Measurements from ENCODE around the gene TOR1B.

TOR1B gene

DNA sequence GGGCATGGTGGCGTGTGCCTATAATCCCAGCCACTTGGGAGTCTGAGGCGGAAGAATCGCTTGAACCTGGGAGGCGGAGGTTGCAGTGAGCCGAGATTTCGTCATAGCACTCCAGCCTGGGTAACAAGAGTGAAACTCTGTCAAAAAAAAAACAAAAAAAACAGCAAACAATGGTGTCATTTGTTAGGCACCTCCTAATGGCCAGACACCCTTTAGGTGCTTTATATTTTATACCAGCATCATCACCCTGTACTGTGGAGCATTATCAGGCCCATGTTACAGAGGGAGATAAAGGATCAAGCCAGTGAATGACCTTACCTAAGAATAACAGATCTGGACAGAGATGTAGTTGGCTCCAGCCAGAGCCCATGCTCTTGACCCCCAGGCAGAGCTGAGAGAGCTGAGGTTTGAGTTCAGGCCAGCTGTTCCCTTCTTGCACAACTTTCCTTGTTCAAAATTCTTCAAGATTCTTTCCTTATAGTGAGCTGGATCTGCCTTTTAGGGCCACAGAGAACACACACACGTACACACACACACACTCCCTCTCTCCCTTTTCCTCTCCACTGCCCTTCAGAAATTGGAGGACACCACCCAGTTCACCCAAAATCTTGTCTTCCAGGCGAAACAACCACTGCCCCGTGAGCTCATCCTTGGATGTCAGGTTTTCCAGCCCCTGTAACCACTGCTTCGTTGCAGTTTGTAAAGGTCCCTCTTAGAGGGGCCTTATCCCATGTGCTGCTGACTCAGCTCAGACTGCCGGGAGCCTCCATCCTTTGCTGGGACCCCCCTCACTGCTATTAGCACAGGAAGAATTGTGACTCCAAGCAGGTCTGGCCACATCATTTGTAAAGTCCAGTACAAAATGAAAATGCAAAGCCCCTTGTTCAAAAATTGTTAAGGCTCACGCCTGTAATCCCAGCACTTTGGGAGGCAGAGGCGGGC is 39.7 kb upstream of the TOR1B start:
- Histone ChIP-seq H3K27ac (ENCODE audit: low read length) (no peak overlapping the region), H3K9me3 (replicated peaks; ENCODE audit: insufficient read depth, low read length) (no peaks in the 10 kb centered on the region), H3K4me1 (ENCODE audit: low read length) (no peaks in the 10 kb centered on the region), H3K79me2 (ENCODE audit: low read length) (no peaks in the 10 kb centered on the region), H2AFZ (ENCODE audit: low read length) (no peak overlapping the region), H3K9me2 (replicated peaks; ENCODE audit: insufficient read depth, low read length) (no peaks in the 10 kb centered on the region), H3K9ac (ENCODE audit: low read length) (no peak overlapping the region), H3K27me3 (replicated peaks; ENCODE audit: insufficient read depth, low read length) (peaks cover 71% of the 10 kb centered on the region), H3K36me3 (replicated peaks; ENCODE audit: insufficient read depth, low read length) (no peaks in the 10 kb centered on the region), H3K4me2 (ENCODE audit: low read depth, low read length) (no peak overlapping the region), H3F3A (ENCODE audit: insufficient read depth, low read length) (no peaks in the 10 kb centered on the region; the same call in 1 of the 2 replicates), H3K4me3 (ENCODE audit: low read length) (no peak overlapping the region), H4K20me1 (ENCODE audit: insufficient read depth, low read length) (no peaks in the 10 kb centered on the region)
- no peak for TF ChIP-seq EZH2phosphoT487 (IDR thresholded peaks at IDR 0.05; ENCODE audit: low read length)
- no peak for DNase-seq

DNA sequence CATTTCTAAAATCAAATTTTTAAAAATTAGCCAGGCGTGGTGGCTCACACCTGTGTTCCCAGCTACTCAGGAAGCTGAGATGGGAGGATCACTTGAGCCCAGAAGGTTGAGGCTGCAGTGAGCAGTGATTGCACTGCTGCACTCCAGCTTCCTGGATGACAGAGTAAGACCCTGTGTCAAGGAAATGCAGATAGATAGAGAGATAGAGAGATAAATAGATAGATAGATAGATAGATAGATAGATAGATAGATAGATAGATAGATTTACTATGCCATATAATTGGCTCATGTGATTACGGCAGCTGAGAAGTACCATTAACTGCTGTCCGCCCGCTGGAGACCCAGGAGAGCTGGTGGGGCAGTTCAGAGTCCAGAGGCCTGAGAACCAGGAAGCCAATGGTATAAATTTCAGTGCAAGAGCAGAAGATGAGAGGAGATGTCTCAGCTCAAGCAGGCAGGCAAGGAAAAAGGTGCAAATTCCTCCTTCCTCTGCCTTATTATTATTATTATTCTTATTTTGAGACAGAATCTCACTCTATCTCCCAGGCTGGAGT is 37.1 kb upstream of the TOR1B start:
- H3K36me3 ChIP-seq (replicated peaks; ENCODE audit: insufficient read depth, low read length): no peaks in the 10 kb centered on the region
- no peaks in the 10 kb centered on the region for H4K20me1 ChIP-seq (ENCODE audit: insufficient read depth, low read length)
- no peak overlapping the region for H3K9ac ChIP-seq (ENCODE audit: low read length)
- DNase-seq: no peak
- no peak overlapping the region for H3K27ac ChIP-seq (ENCODE audit: low read length)
- peaks cover 73% of the 10 kb centered on the region for H3K27me3 ChIP-seq (replicated peaks; ENCODE audit: insufficient read depth, low read length)
- H3K4me1 ChIP-seq (ENCODE audit: low read length): no peaks in the 10 kb centered on the region
- H3K4me3 ChIP-seq (ENCODE audit: low read length): no peak overlapping the region
- no peak overlapping the region for H3K4me2 ChIP-seq (ENCODE audit: low read depth, low read length)
- H3K79me2 ChIP-seq (ENCODE audit: low read length): no peaks in the 10 kb centered on the region
- no peak for TF ChIP-seq EZH2phosphoT487 (IDR thresholded peaks at IDR 0.05; ENCODE audit: low read length)
- no peak for TF ChIP-seq EZH2 (optimal IDR thresholded peaks at IDR 0.05; ENCODE audit: low read depth, low read length)
- TF ChIP-seq, protein P1, sequence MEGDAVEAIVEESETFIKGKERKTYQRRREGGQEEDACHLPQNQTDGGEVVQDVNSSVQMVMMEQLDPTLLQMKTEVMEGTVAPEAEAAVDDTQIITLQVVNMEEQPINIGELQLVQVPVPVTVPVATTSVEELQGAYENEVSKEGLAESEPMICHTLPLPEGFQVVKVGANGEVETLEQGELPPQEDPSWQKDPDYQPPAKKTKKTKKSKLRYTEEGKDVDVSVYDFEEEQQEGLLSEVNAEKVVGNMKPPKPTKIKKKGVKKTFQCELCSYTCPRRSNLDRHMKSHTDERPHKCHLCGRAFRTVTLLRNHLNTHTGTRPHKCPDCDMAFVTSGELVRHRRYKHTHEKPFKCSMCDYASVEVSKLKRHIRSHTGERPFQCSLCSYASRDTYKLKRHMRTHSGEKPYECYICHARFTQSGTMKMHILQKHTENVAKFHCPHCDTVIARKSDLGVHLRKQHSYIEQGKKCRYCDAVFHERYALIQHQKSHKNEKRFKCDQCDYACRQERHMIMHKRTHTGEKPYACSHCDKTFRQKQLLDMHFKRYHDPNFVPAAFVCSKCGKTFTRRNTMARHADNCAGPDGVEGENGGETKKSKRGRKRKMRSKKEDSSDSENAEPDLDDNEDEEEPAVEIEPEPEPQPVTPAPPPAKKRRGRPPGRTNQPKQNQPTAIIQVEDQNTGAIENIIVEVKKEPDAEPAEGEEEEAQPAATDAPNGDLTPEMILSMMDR (IDR thresholded peaks at IDR 0.05; ENCODE audit: low read length): no peak
- no peaks in the 10 kb centered on the region; the same call in 1 of the 2 replicates for H3F3A ChIP-seq (ENCODE audit: insufficient read depth, low read length)
- no peaks in the 10 kb centered on the region for H3K9me3 ChIP-seq (replicated peaks; ENCODE audit: insufficient read depth, low read length)
- H3K9me2 ChIP-seq (replicated peaks; ENCODE audit: insufficient read depth, low read length): no peaks in the 10 kb centered on the region
- H2AFZ ChIP-seq (ENCODE audit: low read length): no peak overlapping the region

DNA sequence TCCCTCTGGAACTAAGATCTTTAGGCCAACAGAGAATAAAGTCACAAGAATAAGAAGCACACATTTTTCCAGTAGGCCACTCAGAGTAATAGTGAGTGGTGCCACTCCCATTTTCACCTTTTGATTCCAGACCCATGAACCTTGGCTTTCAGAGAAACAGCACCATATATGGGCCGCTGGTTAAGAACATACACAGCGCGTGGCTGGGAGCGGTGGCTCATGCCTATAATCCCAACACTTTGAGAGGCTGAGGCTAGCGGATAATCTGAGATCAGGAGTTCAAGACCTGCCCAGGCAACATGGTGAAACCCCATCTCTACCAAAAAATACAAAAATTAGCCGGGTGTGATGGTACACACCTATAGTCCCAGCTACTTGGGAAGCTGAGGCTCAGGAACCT is 34.5 kb upstream of the TOR1B start:
- H3K9ac ChIP-seq (ENCODE audit: low read length): no peak overlapping the region
- no peaks in the 10 kb centered on the region for H4K20me1 ChIP-seq (ENCODE audit: insufficient read depth, low read length)
- H3K9me3 ChIP-seq (replicated peaks; ENCODE audit: insufficient read depth, low read length): no peaks in the 10 kb centered on the region
- no peak overlapping the region for H3K4me2 ChIP-seq (ENCODE audit: low read depth, low read length)
- no peak overlapping the region for H3K27ac ChIP-seq (ENCODE audit: low read length)
- TF ChIP-seq, protein P1 (IDR thresholded peaks at IDR 0.05; ENCODE audit: low read length): no peak
- DNase-seq: no peak
- H2AFZ ChIP-seq (ENCODE audit: low read length): no peak overlapping the region
- H3K36me3 ChIP-seq (replicated peaks; ENCODE audit: insufficient read depth, low read length): no peaks in the 10 kb centered on the region
- no peaks in the 10 kb centered on the region for H3K9me2 ChIP-seq (replicated peaks; ENCODE audit: insufficient read depth, low read length)
- H3K4me1 ChIP-seq (ENCODE audit: low read length): no peaks in the 10 kb centered on the region
- H3K27me3 ChIP-seq (replicated peaks; ENCODE audit: insufficient read depth, low read length): peaks cover 65% of the 10 kb centered on the region
- no peaks in the 10 kb centered on the region for H3K79me2 ChIP-seq (ENCODE audit: low read length)
- no peak overlapping the region for H3K4me3 ChIP-seq (ENCODE audit: low read length)
- no peaks in the 10 kb centered on the region; the same call in 1 of the 2 replicates for H3F3A ChIP-seq (ENCODE audit: insufficient read depth, low read length)

DNA sequence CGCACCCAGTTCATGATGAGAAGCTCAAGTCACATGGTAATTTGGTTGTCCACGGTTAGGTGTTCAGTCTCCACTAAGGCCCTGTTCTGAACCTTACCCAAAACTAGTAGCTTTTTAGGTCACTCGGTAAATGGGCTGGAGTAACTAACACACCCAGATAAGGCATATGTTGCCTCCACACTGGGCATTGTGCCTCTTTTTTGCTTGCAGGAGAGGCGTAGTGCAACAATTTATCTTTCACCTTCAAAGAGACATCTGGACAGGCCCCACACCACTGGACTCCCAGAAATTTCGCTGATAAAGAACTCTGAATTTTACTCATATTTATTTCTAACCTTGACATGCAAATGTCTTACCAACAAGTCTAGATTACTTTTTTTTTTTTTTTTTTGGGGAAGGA is 33.3 kb upstream of the TOR1B start:
- Histone ChIP-seq H3K27ac (ENCODE audit: low read length) (no peak overlapping the region), H3K27me3 (replicated peaks; ENCODE audit: insufficient read depth, low read length) (peaks cover 72% of the 10 kb centered on the region), H3K9me2 (replicated peaks; ENCODE audit: insufficient read depth, low read length) (no peaks in the 10 kb centered on the region), H3K36me3 (replicated peaks; ENCODE audit: insufficient read depth, low read length) (no peaks in the 10 kb centered on the region), H3K9me3 (replicated peaks; ENCODE audit: insufficient read depth, low read length) (no peaks in the 10 kb centered on the region), H3K79me2 (ENCODE audit: low read length) (no peaks in the 10 kb centered on the region), H3K4me1 (ENCODE audit: low read length) (no peaks in the 10 kb centered on the region), H3K9ac (ENCODE audit: low read length) (no peak overlapping the region), H3F3A (ENCODE audit: insufficient read depth, low read length) (no peaks in the 10 kb centered on the region; the same call in 1 of the 2 replicates), H4K20me1 (ENCODE audit: insufficient read depth, low read length) (no peaks in the 10 kb centered on the region), H3K4me2 (ENCODE audit: low read depth, low read length) (no peak overlapping the region), H2AFZ (ENCODE audit: low read length) (no peak overlapping the region), H3K4me3 (ENCODE audit: low read length) (no peak overlapping the region)
- no peak for DNase-seq
- TF ChIP-seq EZH2phosphoT487 (IDR thresholded peaks at IDR 0.05; ENCODE audit: low read length) (no peak), EZH2 (optimal IDR thresholded peaks at IDR 0.05; ENCODE audit: low read depth, low read length) (no peak)
- TF ChIP-seq, protein P1 (IDR thresholded peaks at IDR 0.05; ENCODE audit: low read length): no peak

All from MM.1S (cell line).